NCI-H226 (cell line): ENCODE results near the gene C19orf12.

Experiments used
- DNase-seq: peaks from one replicate; pipeline ENCODE4 v3.0.0-alpha.2; 2015

C19orf12 gene

GRCh38 chr19:29658221-29658991 lies 56.7 kb downstream of the C19orf12 start:
- no peak for DNase-seq

- no peak for DNase-seq
Measured at GRCh38 chr19:29655648-29656335, 59.3 kb downstream of the C19orf12 start.

GRCh38 chr19:29653398-29653797 lies 61.7 kb downstream of the C19orf12 start:
- DNase-seq: no peak

- no peak for DNase-seq
Measured at GRCh38 chr19:29651622-29652394, 63.3 kb downstream of the C19orf12 start.

- no peak for DNase-seq
Measured at GRCh38 chr19:29650772-29651387, 64.2 kb downstream of the C19orf12 start.
